IPS-NIHi7 (cell line): ENCODE data around the gene SCLY.

Source experiments
- DNase-seq: peaks from one replicate; pipeline ENCODE4 v3.0.0; 2012; ENCODE audit warnings: mixed read lengths; ENCODE audit errors: extremely low spot score

Gene SCLY

DNA sequence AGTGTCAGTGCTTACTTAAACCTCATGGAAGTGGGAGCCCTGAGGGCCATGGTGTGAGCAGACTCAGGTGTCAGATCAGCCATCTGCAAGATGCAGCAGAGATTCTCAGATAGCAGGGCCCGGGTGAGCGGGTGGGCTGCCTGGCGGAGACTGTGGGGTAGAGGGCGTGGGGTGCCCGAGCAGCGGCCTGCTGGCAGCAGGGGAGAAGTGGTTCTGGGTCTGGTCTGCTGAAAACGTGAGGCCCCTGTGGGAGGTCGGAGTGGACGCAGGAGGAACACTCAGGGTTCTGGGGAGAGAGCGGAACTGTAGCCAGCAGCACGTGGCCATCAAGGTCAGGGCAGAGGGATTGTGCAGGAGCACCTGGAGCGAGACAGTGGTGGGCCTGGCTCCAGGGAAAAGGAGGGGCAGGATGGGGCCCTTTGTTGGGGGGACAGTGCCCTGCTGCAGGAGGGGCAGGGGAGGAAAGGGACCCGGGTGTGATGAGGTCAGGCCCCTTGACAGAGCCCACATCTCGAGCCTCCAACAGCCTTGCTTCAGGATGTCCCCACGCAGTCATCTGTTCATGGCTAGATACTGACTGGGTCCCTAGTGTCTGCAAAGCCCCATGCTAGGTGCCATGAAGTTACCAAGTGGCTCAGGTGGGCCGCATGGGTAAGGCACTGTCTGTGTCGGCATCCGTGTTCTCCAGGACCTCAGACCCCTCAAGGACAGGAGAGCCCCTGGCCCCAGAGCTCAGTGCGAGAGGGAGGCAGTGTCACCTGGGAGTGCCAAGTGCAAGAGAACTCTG is 36.6 kb downstream of the SCLY start:
- peak; percentile 8 for DNase-seq

DNA sequence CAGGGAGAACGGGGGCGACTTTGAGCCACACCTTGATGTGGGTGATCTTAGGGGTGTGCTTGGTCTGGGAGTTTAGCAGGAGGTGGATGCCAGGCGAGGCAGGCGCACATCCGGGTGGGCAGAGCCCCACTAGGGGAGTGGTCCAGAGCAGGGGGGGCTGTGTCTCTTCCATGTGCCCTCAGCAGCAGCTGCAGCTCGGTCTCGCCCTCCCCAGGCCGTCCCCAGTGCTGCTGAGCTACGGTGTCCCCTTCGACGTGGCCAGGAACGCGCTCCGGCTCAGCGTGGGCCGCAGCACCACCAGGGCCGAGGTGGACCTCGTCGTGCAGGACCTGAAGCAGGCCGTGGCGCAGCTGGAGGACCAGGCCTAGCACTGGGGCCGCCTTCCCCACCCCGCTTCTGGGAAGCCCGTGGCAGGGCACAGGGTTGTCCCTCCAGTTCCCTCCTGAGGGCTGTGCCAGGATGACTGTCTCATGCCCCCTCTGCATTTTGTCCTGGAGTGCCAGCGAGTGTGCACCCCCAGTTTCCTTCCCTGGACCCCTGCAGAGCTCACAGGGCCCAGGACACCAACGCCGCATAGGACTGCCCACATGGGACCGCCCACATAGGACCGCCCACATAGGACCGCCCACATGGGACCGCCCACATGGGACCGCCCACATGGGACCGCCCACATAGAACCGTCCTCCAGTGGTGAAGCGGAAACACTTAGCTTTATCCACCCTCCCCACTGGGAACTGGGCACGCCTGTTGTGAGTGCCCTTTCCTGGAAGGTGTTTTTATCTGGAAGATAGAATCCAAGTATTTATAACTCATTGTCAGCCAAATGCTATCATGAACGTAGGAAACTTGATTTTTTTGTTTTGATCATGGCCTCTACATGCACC is 37.4 kb downstream of the SCLY start:
- DNase-seq = peak; percentile 87

DNA sequence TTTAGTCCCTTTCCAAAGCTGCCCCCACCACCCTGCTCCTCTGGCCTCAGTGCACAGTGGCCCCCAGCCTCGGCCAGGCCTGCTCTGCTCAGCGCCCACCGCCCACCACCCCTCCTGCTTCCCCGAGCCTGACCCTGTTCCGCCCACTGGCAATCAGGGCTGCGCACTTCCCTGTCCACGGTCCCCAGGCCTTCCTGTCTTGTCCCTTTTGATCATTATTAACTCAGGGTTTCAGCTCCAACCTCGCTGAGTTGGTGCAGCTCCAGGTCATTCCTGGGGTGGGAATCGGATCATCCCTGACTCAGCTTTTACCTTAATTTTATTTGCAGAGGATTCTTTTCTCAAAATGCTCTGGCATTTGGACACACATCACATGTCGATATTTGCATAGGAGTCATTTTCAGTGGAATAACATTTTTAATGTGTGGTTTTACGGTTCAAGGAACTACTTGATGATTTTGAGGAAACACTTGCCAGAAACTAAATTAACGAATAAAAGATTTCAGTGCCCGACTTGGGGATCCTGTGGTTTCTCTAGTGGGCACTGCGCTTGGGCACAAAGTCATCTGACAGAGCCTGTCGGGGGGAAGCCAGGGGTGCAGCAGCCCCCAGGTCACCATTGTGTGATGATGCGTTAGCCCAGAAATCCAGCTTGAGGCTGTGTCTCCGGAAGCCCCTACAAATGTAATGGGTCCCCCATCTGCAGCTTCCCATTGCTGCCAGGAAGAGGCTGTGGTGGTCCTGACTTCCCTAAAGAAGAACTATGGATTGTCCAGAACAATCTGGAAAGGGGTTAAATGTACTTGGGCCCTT is 38.3 kb downstream of the SCLY start:
- DNase-seq = no peak

DNA sequence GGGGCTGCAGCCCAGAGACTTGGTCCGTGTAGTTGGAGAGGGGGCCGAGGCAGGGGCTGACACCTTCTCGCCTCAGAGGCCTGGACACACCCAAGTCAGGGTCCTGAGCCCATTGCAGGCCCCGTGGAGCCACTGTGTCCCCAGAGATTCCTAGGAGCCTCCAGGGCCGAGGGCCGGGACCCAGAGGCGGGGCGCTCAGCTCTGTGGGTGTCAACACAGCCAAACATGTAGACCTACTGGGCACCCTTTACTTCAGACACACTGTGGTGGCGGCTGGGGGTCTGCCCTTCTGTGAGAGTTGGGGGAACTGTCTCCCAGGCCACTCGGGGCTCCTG is 38.9 kb downstream of the SCLY start:
- DNase-seq = peak; percentile 7

DNA sequence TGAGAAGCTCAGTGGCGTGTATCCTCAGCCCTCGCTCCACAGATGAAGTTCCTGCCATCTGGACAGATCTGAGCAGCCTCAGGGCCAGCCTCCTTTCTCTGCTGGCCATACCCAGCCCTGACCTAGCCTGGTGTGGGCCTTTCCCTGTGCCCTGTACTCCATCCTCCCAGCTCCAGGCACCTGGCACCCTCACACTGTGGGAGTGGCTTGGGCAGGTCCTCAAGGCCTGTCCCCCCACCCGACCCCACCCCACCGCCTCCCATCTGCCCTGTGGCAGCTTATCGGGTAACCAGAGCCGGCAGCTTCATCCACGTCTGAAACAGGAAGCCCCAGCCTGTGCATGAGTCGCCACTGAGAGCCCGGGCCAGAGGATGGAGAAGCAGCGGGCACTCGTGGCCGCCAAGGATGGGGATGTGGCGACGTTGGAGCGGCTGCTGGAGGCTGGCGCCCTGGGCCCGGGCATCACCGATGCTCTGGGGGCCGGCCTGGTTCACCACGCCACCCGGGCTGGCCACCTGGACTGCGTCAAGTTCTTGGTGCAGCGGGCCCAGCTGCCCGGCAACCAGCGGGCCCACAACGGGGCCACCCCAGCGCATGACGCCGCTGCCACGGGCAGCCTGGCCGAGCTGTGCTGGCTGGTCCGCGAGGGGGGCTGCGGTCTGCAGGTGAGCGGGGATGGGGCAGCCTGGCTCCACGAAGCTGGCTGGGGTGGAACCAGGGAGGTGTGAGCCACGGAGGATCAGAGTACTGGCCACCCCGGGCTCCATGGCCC is 39.4 kb downstream of the SCLY start, which contains the start of gene ESPNL:
Gene ESPNL (plus strand): TSS at position 292 of the 772 bp plus-strand sequence. CDS start 80 bp downstream, at position 372.
- DNase-seq = no peak

DNA sequence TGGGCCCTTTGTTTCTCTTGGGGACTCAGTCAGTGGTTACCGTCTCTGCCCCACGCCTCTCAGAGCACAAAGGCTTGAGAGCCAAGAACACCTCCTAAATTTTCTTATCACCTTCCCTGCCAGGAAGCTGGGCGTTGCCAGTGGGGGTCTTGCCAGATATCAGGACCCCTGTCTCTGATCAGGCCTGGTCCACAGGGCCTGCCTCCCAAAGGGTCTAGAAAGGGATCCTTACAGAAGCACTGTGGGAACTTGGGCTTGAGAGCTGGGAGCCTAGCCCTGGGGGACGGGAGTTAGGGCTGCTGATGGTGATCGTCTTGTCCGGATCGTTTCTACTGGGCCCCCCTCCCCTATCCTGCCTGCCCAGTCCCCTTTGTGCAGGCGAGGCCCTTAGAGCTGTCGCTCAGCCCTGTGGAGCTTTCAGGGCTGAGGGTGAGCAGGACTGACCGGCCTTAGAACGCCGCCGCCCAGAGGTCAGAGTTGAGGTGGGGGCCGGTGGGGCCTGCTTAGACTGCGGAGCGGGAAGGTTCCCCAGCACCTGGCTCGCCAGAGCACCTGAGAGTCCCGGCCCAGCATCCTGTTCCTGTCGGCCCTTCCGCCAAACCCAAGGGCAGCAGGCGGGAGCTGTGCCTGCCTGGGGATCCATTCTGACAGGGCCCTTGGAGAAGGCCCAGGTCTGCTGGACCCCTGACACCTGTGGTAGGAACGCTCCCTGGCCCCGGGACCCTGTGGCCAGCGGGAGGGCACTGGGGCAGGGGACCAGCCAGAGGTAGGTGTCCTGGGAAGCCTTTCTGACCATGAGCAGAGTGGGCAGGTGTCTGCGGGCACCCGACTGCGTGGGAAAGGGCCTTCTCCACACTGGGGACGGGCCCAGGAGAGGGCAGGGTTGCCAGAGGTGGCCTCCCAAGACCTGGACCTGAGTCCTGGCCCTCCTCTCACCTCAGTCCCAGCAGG is 40.3 kb downstream of the SCLY start:
- DNase-seq = no peak

DNA sequence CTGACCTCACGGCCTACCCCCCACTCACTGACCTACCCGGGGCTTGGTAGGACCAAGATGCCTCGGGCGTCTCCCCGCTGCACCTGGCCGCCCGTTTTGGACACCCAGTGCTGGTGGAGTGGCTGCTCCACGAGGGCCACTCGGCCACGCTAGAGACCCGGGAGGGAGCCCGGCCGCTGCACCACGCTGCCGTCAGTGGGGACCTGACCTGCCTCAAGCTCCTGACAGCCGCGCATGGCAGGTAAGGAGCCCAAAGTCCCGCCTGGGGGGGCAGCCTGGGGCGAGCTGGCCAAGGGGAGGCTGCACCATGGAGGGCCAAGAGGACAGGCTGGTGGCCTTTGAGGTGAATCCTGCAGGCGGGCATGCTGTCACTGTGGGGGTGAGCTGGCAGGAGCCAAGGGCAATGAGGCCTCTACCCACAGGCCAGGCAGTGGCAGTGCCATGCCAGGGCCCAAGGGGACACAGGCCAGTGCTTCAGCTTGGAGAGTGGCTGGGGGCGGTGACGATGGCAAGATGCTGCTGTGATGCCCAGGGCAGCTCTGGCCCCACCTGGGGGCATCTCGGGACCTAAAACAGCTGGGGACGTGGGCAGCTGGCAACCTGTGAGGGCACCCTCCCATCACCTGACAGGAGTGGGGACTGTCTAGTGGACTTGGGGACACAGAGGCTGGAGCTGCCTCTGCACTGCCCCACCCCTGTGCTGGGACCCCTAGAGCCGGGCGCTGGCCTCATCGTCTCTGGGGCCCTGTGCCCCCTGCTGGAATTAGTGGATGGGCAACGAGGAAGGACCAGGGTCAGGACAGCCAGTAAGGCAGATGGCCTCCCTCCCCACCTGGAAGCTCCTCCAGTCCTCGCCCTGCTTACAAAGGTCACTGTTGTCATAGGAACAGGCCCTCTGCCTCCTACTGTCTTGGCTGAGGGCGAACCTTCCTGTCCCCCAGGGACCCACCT is 41.4 kb downstream of the SCLY start:
- DNase-seq = no peak

DNA sequence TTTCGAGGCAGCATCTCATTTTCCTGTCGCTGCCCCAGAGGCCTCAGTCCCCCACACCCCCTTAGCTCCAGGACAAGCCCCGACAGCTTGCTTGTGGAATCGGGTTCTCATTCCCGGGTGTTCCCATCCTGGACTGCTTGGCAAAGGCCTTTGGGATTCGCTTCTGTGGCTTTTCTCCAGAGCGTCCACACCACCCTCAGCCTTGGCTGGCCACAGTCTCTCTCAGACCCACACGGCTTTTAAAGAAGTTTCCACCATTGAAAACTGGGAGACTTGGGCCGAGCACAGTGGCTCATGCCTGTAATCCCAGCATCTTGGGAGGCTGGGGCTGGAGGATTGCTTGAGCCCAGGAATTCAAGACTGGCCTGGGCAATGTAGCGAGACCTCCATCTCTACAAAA is 42.1 kb downstream of the SCLY start:
- no peak for DNase-seq

DNA sequence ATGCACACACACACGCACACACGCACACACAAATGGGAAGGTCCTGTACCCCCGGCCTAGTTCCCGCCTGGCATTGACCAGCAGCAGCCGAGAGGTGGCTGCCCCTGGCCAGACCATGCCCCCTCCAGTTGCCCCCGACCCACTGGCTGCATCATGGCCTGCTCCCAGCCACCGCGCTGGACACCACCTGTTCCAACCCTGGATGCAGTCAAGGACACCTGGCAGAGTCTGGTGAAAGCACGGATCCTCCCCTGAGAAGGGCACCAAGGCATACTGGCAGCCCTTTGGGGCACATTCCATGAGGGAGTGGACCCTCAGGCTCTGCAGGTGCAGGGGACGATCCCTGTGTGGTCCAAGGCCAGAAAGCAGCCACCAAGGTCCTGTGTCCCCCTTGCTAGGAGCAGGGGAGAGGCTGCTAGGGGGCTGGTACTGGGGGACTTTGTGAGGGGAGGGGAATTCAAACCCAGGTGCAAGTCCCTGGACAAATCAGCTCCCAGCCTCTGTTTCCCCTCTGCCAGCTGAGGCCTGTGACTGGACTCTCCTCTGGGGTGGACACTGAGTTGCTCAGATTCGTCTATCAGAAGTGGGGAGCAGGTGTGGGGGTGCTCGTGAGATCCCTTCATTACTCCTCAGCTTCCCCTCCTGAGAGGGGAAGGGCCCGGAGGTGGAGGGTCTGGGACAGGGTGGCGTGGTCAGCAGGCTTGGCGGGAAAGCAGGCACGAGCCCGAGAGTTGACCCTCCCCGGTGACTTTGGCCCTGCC is 42.8 kb downstream of the SCLY start:
- no peak for DNase-seq

DNA sequence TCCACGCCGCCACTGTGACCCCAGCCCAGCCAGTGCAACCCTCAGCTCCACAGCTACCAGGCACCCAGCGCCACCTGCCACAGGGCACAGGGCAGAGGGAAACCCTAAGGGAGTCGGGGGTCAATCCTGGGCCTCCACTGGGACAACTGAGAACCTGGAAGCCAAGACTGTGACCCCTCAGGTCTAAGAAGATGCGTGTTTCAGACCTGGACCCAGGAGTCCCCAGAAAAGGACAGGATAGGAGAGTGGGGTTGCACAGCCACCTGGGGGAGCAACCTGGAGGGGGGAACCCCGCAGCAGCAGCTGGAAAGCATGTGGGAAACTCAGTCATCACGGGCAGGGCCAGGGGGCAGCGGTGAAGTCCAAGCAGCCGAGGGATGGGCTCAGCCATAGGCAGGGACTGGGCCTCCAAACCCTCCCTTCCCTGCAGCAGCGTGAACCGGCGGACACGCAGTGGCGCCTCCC is 43.5 kb downstream of the SCLY start:
- DNase-seq = no peak

DNA sequence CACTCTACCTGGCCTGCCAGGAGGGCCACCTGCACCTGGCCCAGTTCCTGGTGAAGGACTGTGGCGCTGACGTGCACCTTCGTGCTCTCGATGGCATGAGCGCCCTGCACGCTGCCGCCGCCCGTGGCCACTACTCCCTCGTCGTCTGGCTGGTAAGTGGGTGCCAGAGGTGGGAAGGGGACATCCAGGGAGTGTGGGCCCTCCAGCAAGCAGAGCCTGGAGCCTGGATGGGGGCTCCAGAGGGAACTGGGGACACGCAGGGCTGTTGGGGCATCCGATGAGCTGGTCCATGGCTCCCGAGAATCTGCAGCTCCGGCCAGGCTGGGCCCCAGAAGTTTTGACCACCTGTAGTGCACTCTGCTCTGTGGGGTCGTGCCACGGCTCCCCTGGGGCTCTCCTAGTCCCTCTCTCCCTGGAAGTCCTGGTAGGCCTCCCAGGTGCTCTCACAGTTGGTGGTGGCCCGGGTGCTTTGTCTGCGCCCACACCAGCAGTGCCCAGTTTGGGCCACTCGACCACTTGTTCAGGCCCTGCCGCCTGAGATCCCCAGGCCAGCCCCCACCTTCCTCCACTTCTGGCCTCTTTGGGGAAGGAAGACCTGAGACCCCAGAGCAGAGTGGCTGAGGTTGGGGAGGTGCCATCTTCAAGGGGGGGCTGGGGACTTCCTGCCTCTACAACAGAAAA is 44.0 kb downstream of the SCLY start:
- DNase-seq = no peak

DNA sequence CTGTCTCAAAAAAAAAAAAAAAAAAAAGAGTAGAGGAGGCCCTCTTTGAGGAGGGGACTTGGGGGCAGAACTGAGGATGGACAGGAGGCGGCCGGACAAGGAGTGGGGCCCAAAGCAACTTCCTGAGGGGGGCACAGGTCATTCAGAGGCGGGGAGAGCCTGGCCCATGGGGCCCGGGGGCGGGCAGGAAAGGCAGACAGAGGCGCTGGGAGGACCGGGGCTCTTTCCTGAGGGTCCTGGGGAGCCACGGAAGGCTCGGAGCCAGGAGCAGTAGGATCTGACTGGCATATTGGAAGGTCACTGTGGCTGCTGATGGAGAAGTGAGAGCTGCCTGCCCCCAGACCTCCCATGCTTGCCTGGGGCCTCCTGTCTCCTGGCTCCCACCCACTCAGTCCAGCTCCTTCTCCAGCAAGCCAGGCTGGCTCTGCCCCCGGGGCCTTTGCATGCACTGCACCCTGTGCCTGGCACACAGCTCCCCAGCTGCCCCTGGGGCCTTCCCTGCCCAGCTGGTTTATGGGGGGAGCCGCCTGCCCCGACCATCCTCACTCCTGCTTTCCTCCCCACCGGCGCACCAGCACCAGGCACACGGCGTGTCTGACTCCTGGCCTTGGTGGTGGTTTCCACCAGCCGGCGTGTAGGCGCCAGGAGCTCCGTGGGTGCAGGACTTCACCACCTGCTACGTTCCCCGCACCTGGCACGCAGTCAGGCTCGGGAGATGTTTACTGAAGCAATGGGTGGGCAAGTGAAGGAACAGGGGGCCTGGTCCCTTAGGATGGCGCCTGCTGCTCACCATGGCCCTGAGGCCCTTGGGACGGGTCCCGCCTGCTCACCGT is 44.9 kb downstream of the SCLY start:
- DNase-seq = no peak

DNA sequence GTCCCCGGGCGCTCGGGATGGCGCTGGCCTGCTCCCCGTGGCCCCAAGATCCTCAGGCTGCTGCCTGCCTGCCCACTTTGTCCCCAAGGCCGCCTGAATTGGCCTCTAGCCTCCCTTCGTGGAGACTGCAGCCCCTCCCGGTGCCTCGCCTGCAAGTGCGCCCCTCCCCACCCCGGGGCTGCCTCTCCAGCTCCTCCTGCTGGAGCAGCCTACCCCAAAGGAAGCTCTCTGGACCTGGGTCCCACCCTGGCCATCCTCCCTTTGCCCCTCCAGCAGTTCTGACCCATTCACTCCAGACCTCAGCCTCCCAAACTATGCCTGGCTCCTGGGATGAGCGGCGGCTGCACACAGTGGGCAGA is 45.5 kb downstream of the SCLY start:
- no peak for DNase-seq

DNA sequence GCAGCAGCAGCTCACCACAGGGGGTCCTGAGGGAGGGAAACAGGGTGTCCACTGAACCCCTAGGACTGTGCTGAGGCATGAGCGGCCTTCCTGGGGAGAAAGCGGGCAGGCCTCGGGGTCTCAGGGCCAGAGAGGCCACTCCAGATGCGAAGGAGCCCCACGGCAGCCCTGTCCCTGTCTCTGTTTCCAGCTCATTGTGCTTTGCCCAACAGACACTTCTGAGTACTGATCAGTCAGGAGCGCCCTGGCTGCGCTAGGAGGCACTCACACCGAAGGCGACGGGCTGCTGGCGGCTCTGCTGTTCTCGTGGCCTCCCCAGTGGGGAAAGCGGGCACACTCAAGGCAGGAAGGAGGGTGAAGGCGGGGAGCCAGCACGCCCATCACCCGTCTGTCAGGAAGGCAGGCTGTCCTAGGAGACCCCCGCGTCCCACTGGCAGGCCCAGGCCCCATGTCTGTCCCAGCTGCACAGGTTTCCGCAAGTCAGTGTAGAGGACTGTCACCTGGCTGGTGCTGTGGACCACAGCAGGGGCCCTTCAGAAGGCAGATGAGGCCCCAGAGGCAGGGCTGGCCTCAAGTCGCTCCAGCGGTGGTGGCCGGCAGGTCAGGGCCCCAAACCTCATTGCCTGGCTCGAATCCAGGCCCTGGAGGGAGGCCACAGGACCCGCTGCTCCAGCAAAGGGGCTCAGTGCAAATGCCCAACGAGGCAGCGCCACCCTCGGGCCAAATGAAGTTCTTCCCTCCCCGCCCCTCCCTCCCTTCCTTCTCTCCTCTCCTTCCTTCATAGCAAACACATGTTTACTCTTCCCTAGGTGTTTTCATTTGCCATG is 46.1 kb downstream of the SCLY start:
- DNase-seq = peak; percentile 70

DNA sequence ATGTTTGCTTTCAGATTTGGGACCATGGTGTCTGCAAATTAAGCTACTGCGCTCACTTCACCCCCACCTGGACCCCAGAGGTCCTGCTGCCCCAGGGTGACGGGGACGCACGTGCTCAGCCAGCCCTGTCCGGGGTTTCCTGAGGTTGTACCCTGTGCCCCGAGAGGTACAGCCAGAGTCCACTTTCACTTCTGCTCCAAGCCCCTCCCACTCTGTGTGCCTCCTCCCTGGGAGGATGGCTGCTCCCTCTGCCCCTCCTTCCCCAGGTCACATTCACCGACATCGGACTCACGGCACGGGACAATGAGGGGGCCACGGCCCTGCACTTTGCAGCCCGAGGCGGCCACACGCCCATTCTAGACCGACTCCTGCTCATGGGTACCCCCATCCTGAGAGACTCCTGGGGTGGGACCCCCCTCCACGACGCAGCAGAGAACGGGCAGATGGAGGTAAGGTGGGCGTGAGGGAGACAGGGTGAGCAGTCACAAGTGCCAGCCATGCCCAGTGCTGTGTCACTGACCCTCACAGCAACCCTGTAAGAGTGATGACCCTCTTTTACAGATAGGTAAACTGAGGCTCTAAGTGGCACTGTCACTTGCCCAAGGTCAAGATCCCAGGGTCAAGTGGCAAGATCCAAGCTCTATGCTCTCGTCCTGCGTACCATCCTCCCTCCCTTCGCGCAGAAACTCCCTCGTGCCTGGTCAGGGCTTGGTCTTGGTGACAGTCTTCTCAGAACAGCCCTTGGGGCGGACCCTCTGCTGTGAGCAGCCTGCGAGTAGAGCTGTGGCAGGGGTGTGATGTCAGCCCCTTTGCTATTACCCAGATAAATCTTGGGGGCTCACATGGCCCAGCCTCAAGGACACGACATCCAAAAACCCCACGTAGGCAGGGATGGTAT is 47.0 kb downstream of the SCLY start:
- no peak for DNase-seq
